ENCODE results near the gene CCDC78.

- TF ChIP-seq CTCF (IDR thresholded peaks at IDR 0.05; ENCODE audit: low read length): no peak
- no peak for TF ChIP-seq EZH2 (optimal IDR thresholded peaks at IDR 0.05; ENCODE audit: low read depth, low read length)
- no peak for TF ChIP-seq EZH2phosphoT487 (IDR thresholded peaks at IDR 0.05; ENCODE audit: low read length)
Measured at GRCh38 chr16:751152-752006, 25.1 kb upstream of the CCDC78 start.
